Neural progenitor cell (in vitro differentiated cells): ENCODE data around the gene JAZF1. TPM values are rescaled to one million over a fixed set of nuclear protein-coding genes. Genes with fewer than 3 reads are reported as not detected.
A peak's percentile ranks its signal among the peaks of the same experiment; 100 is the strongest.

Source experiments
- DNase-seq: peaks from one replicate; pipeline ENCODE4 v3.0.0-alpha.2; 2016; ENCODE audit warnings: low spot score
- H2AFZ ChIP-seq: fragments of 200-600 bp; sonication (generic); replicated peaks from 2 replicates; pipeline ENCODE4 v1.6.1; 2016; ENCODE audit warnings: antibody characterized with exemption
- H3F3A ChIP-seq: fragments of 200-600 bp; sonication (generic); 2 replicates; pipeline ENCODE4 v1.6.1; 2016; ENCODE audit warnings: antibody characterized with exemption, low read depth
- H3K27ac ChIP-seq: fragments of 200-600 bp; sonication (generic); 2 replicates; pipeline ENCODE4 v1.5.1; 2016; ENCODE audit warnings: mild to moderate bottlenecking
- H3K27me3 ChIP-seq: fragments of 200-600 bp; sonication (generic); 2 replicates; pipeline ENCODE4 v1.6.1; 2016; ENCODE audit warnings: mild to moderate bottlenecking, moderate library complexity
- H3K36me3 ChIP-seq: fragments of 200-600 bp; sonication (generic); 2 replicates; pipeline ENCODE4 v1.5.1; 2016
- H3K4me1 ChIP-seq: fragments of 200-600 bp; sonication (generic); 2 replicates; pipeline ENCODE4 v1.6.1; 2016; ENCODE audit warnings: mixed run types
- H3K4me2 ChIP-seq: fragments of 200-600 bp; sonication (generic); 2 replicates; pipeline ENCODE4 v1.6.1; 2016
- H3K4me3 ChIP-seq: fragments of 200-600 bp; sonication (generic); 2 replicates; pipeline ENCODE4 v1.5.1; 2016
- H3K79me2 ChIP-seq: fragments of 200-600 bp; sonication (generic); 2 replicates; pipeline ENCODE4 v1.6.1; 2016; ENCODE audit warnings: low read depth
- H3K9ac ChIP-seq: fragments of 200-600 bp; sonication (generic); 2 replicates; pipeline ENCODE4 v1.6.1; 2016
- H3K9me3 ChIP-seq: fragments of 200-600 bp; sonication (generic); 2 replicates; pipeline ENCODE4 v1.5.1; 2016; ENCODE audit warnings: low read depth
- H4K20me1 ChIP-seq: fragments of 200-600 bp; sonication (generic); 2 replicates; pipeline ENCODE4 v1.6.1; 2016; ENCODE audit warnings: low read depth
- H3K27ac Mint-ChIP-seq: 3 replicates; pipeline ENCODE4 v1.8.0; 2021; ENCODE audit warnings: mixed read lengths
- H3K27me3 Mint-ChIP-seq: 2 replicates; pipeline ENCODE4 v1.8.0; 2022; ENCODE audit warnings: low read depth, mild to moderate bottlenecking, inconsistent platforms, moderate library complexity, mixed read lengths; ENCODE audit not compliant: insufficient read depth
- H3K36me3 Mint-ChIP-seq: 3 replicates; pipeline ENCODE4 v1.8.0; 2021; ENCODE audit warnings: mixed read lengths
- H3K4me1 Mint-ChIP-seq: 3 replicates; pipeline ENCODE4 v1.8.0; 2021; ENCODE audit warnings: mixed read lengths
- H3K4me3 Mint-ChIP-seq: 3 replicates; pipeline ENCODE4 v1.8.0; 2021; ENCODE audit warnings: mild to moderate bottlenecking, moderate library complexity, mixed read lengths
- H3K9me3 Mint-ChIP-seq: 3 replicates; pipeline ENCODE4 v1.8.0; 2020; ENCODE audit warnings: mixed read lengths
- EZH2 ChIP-seq: fragments of 200-600 bp; sonication (generic); IDR thresholded peaks from 2 replicates; pipeline ENCODE4 v1.6.1; 2017; ENCODE audit warnings: antibody characterized with exemption, mild to moderate bottlenecking, moderate library complexity
- EZH2phosphoT487 ChIP-seq: fragments of 200-600 bp; sonication (generic); IDR thresholded peaks from 2 replicates; pipeline ENCODE4 v1.6.1; 2017; ENCODE audit warnings: antibody characterized with exemption
- total RNA-seq: library from RNA; depleted of rRNA; stranded (reverse); fragments of >200 nt; gene quantifications from 2 replicates; pipeline ENCODE4 v1.2.3, GENCODE V29; 2015; ENCODE audit warnings: low replicate concordance
- TF ChIP-seq, protein P1 (sequence below): fragments of 200-600 bp; sonication (generic); IDR thresholded peaks from 2 replicates; pipeline ENCODE4 v1.5.1; 2017; ENCODE audit warnings: antibody characterized with exemption, mild to moderate bottlenecking

The JAZF1 gene
- total RNA-seq, 1 donor from 2014 or later = 3.1 TPM

DNA sequence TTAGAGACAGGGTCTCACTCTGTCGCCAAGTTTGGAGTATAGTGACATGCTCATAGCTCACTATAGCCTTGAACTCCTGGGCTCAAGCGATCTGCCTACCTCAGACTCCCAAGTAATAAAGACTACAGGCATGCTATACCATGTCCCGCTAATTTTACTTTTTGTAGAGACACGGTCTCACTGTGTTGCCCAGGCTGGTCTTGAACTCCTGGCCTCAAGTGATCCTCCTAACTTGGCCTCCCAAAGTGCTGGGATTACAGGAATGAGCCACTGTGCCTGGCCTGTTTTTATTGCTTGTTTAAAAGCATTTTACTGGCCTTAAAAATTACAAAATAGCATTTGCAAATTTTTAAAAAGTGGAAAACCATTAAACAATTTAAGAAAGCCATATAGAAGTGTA is 135.0 kb downstream of the JAZF1 start:
- Histone ChIP-seq H3K4me3 (no peak overlapping the region), H2AFZ (no peak overlapping the region), H3K36me3 (no peaks in the 10 kb centered on the region), H3K4me1 (no peaks in the 10 kb centered on the region), H3K4me2 (no peak overlapping the region), H3F3A (no peaks in the 10 kb centered on the region), H4K20me1 (no peaks in the 10 kb centered on the region), H3K9me3 (no peaks in the 10 kb centered on the region), H3K27ac (no peak overlapping the region), H3K9ac (no peak overlapping the region), H3K79me2 (no peaks in the 10 kb centered on the region), H3K27me3 (no peaks in the 10 kb centered on the region)
- TF ChIP-seq, protein P1, sequence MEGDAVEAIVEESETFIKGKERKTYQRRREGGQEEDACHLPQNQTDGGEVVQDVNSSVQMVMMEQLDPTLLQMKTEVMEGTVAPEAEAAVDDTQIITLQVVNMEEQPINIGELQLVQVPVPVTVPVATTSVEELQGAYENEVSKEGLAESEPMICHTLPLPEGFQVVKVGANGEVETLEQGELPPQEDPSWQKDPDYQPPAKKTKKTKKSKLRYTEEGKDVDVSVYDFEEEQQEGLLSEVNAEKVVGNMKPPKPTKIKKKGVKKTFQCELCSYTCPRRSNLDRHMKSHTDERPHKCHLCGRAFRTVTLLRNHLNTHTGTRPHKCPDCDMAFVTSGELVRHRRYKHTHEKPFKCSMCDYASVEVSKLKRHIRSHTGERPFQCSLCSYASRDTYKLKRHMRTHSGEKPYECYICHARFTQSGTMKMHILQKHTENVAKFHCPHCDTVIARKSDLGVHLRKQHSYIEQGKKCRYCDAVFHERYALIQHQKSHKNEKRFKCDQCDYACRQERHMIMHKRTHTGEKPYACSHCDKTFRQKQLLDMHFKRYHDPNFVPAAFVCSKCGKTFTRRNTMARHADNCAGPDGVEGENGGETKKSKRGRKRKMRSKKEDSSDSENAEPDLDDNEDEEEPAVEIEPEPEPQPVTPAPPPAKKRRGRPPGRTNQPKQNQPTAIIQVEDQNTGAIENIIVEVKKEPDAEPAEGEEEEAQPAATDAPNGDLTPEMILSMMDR = no peak
- TF ChIP-seq EZH2 (no peak), EZH2phosphoT487 (no peak)
- Mint-ChIP-seq H3K4me3 (no peak overlapping the region), H3K4me1 (no peaks in the 10 kb centered on the region), H3K36me3 (no peaks in the 10 kb centered on the region), H3K9me3 (no peaks in the 10 kb centered on the region), H3K27me3 (peaks cover 4% of the 10 kb centered on the region), H3K27ac (no peak overlapping the region)
- DNase-seq = no peak

DNA sequence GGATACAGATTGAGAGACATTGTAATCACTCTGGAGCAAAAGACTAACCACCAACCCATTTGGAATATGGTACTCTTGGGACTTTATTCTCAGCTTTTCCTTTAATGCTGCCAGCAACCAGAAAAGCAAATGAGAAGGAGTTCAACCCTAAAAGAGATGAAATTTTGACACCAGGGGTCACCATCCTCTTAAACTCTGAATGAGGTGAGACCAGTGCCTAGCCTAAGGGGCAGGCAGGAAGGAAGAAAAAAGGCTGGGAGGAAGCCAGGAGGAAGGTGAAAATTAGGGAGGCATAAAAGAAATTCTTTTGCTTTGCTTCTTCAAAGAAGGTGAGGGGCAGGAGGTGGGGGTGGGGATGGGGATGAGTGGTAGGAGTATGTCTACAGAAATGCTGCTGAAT is 135.8 kb downstream of the JAZF1 start:
- DNase-seq = peak; percentile 27
- TF ChIP-seq, protein P1 = peak; percentile 19
- TF ChIP-seq EZH2phosphoT487 = no peak
- TF ChIP-seq EZH2 = no peak
- H3K4me2 ChIP-seq = no peak overlapping the region

DNA sequence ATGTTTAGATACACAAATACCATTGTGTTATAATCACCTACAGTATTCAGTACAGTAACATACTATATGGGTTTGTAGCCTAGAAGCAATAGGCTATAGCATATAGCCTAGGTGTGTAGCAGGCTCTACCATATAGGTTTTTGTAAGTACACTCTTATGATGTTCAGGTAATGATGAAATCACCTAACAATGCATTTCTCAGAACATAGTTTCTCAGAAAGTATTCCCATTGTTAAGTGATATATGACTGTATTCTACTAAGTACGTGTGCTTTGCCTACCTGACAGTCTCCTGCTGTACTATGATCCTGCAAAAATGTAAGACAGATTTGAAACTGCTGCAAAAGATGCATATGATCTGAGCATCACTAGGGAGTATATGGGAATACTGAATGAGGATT is 137.9 kb downstream of the JAZF1 start:
- Histone ChIP-seq H2AFZ (no peak overlapping the region), H3F3A (no peaks in the 10 kb centered on the region), H3K4me3 (no peak overlapping the region), H4K20me1 (no peaks in the 10 kb centered on the region), H3K27me3 (no peaks in the 10 kb centered on the region), H3K4me1 (no peaks in the 10 kb centered on the region), H3K27ac (no peak overlapping the region), H3K9ac (no peak overlapping the region), H3K4me2 (no peak overlapping the region), H3K9me3 (no peaks in the 10 kb centered on the region), H3K79me2 (no peaks in the 10 kb centered on the region), H3K36me3 (no peaks in the 10 kb centered on the region)
- peaks cover 2% of the 10 kb centered on the region for H3K27me3 Mint-ChIP-seq
- no peak overlapping the region for H3K4me3 Mint-ChIP-seq
- H3K36me3 Mint-ChIP-seq = no peaks in the 10 kb centered on the region
- DNase-seq = no peak
- H3K9me3 Mint-ChIP-seq = no peaks in the 10 kb centered on the region
- H3K4me1 Mint-ChIP-seq = no peaks in the 10 kb centered on the region
- no peak for TF ChIP-seq EZH2
- TF ChIP-seq EZH2phosphoT487 = no peak
- TF ChIP-seq, protein P1 = no peak
- H3K27ac Mint-ChIP-seq = no peak overlapping the region

More for the DNA sequence above, 135.8 kb downstream of the JAZF1 start:
- no peaks in the 10 kb centered on the region for H3K9me3 Mint-ChIP-seq
- H3K79me2 ChIP-seq = no peaks in the 10 kb centered on the region
- H3K4me1 ChIP-seq = no peaks in the 10 kb centered on the region
- H3K36me3 ChIP-seq = no peaks in the 10 kb centered on the region
- no peak overlapping the region for H3K4me3 Mint-ChIP-seq
- no peaks in the 10 kb centered on the region for H3K27me3 ChIP-seq
- no peak overlapping the region for H3K27ac Mint-ChIP-seq
- no peaks in the 10 kb centered on the region for H3K9me3 ChIP-seq
- H4K20me1 ChIP-seq = no peaks in the 10 kb centered on the region
- no peak overlapping the region for H3K9ac ChIP-seq
- no peaks in the 10 kb centered on the region for H3K36me3 Mint-ChIP-seq
- no peak overlapping the region for H3K4me3 ChIP-seq
- peak overlapping the region; percentile 13 for H2AFZ ChIP-seq
- no peaks in the 10 kb centered on the region for H3K4me1 Mint-ChIP-seq
- H3K27ac ChIP-seq = no peak overlapping the region
- H3K27me3 Mint-ChIP-seq = peaks cover 2% of the 10 kb centered on the region
- H3F3A ChIP-seq = no peaks in the 10 kb centered on the region
